GM12878 (cell line): ENCODE measurements around the gene NKD1. TPM values are rescaled to one million over a fixed set of nuclear protein-coding genes. Genes with fewer than 3 reads are reported as not detected.

Experiments used
- ATAC-seq: fragments of 200-7000 bp; cut with Tn5 transposase; 3 replicates; pipeline ENCODE4 v1.9.1; 2020; ENCODE audit warnings: mild to moderate bottlenecking, moderate library complexity
- BruUV-seq: library from RNA; stranded (reverse); fragments of 400-500 nt; replicated peaks from 2 replicates; lab custom pipeline; 2021; lab: Mats Ljungman, UMichigan
- CTCF ChIA-PET: fragments of 300-600 bp; sonication (Branson Sonifier 250); formaldehyde crosslinking; extraction: SDS; loops from one replicate; lab custom pipeline; 2021; ENCODE audit warnings: inconsistent platforms; lab: Yijun Ruan, JAX
- POLR2A ChIA-PET: fragments of 350-600 bp; formaldehyde crosslinking; extraction: SDS; loops from one replicate; lab custom pipeline; 2021; ENCODE audit warnings: inconsistent platforms; lab: Charles Lee
- RAD21 ChIA-PET: fragments of 300-600 bp; sonication (Branson Sonifier 250); formaldehyde crosslinking; loops from one replicate; lab custom pipeline; 2023; ENCODE audit warnings: antibody characterized with exemption; ENCODE audit not compliant: unreplicated experiment; lab: Charles Lee
- SMC1A ChIA-PET: fragments of 300-600 bp; sonication (Branson Sonifier 250); formaldehyde crosslinking; loops from one replicate; lab custom pipeline; 2023; ENCODE audit not compliant: unreplicated experiment, uncharacterized antibody; lab: Charles Lee
- DNase-seq: peaks from one replicate; pipeline ENCODE4 v3.0.0-alpha.2; 2011; ENCODE audit warnings: low read depth, low spot score
- FAIRE-seq: peaks from 3 replicates; lab custom pipeline; 2011; peaks lifted over from hg19 to GRCh38; lab: Jason Lieb, UNC
- H2AFZ ChIP-seq: 2 replicates; pipeline ENCODE4 v1.6.0; 2011; ENCODE audit warnings: low read depth, low read length, control low read depth; ENCODE audit not compliant: control insufficient read depth
- H3K27ac ChIP-seq: 2 replicates; pipeline ENCODE4 v1.5.1; 2011; ENCODE audit warnings: control low read depth; ENCODE audit not compliant: control insufficient read depth, insufficient read depth
- H3K27me3 ChIP-seq, 2 experiments: replicated peaks in 1 of 2; 2 replicates each; pipeline versions ENCODE4 v1.6.0 to v1.6.1; 2011; ENCODE audit warnings: low read length in 1 of 2; ENCODE audit not compliant: control insufficient read depth in 2 of 2, insufficient read depth in 2 of 2
- H3K36me3 ChIP-seq, 2 experiments: 2 replicates each; pipeline ENCODE4 v1.5.1; 2011; ENCODE audit warnings: low read length in 1 of 2; ENCODE audit not compliant: control insufficient read depth in 2 of 2, insufficient read depth in 2 of 2
- H3K4me1 ChIP-seq: 2 replicates; pipeline ENCODE4 v1.6.1; 2011; ENCODE audit warnings: mild to moderate bottlenecking, low read length, moderate library complexity, mixed read lengths; ENCODE audit not compliant: control insufficient read depth, insufficient read depth
- H3K4me2 ChIP-seq: 2 replicates; pipeline ENCODE4 v1.6.0; 2011; ENCODE audit warnings: control low read depth; ENCODE audit not compliant: control insufficient read depth, insufficient read depth
- H3K4me3 ChIP-seq: fragments of 200-600 bp; sonication (generic); 2 replicates; pipeline ENCODE4 v1.5.1; 2016
- H3K79me2 ChIP-seq: 2 replicates; pipeline ENCODE4 v1.6.0; 2011; ENCODE audit warnings: low read length; ENCODE audit not compliant: control insufficient read depth, insufficient read depth
- H3K9ac ChIP-seq: 2 replicates; pipeline ENCODE4 v1.8.0; 2011; ENCODE audit warnings: low read length, control low read depth, mixed read lengths; ENCODE audit not compliant: control insufficient read depth, insufficient read depth
- H3K9me3 ChIP-seq: replicated peaks from 3 replicates; pipeline ENCODE4 v1.5.1; 2011; ENCODE audit warnings: mild to moderate bottlenecking, low read length; ENCODE audit not compliant: control insufficient read depth, insufficient read depth
- H4K20me1 ChIP-seq: 2 replicates; pipeline ENCODE4 v1.6.0; 2011; ENCODE audit not compliant: control insufficient read depth, insufficient read depth
- CHD4 ChIP-seq: fragments of 200-600 bp; sonication (generic); IDR thresholded peaks from 2 replicates; pipeline ENCODE4 v1.6.1; 2016; ENCODE audit warnings: mild to moderate bottlenecking
- EED ChIP-seq: sonication (generic); IDR thresholded peaks from 2 replicates; pipeline ENCODE4 v1.6.1; 2016; ENCODE audit warnings: antibody characterized with exemption, low read depth
- EZH2 ChIP-seq: IDR thresholded peaks from 2 replicates; pipeline ENCODE4 v1.6.1; 2012; ENCODE audit warnings: low read depth, mild to moderate bottlenecking, control low read depth, inconsistent platforms, low read length, borderline replicate concordance; ENCODE audit not compliant: control insufficient read depth
- HCFC1 ChIP-seq: fragments of 150-350 bp; IDR thresholded peaks from 2 replicates; pipeline ENCODE4 v1.6.1; 2014; ENCODE audit warnings: low read length
- IKZF2 ChIP-seq, 2 experiments: fragments of 450-650 bp; IDR thresholded peaks; 2 replicates each; pipeline ENCODE4 v1.6.1; 2017; ENCODE audit warnings: mild to moderate bottlenecking in 2 of 2, moderate library complexity in 2 of 2
- IRF4 ChIP-seq: IDR thresholded peaks from 2 replicates; pipeline ENCODE4 v1.6.1; 2011; ENCODE audit warnings: low read depth, low read length
- MEF2A ChIP-seq: IDR thresholded peaks from 2 replicates; pipeline ENCODE4 v1.6.1; 2011; ENCODE audit warnings: low read depth, mild to moderate bottlenecking, low read length, moderate library complexity; ENCODE audit not compliant: insufficient read depth
- MTA2 ChIP-seq: fragments of 450-650 bp; IDR thresholded peaks from 2 replicates; pipeline ENCODE4 v1.6.1; 2016; ENCODE audit warnings: low read depth, mild to moderate bottlenecking, moderate library complexity
- MXI1 ChIP-seq: fragments of 150-350 bp; IDR thresholded peaks from 2 replicates; pipeline ENCODE4 v1.6.1; 2011; ENCODE audit warnings: low read depth, mild to moderate bottlenecking, inconsistent platforms, low read length, improper control_type of control experiment
- MYC ChIP-seq: IDR thresholded peaks from 2 replicates; pipeline ENCODE4 v1.6.1; 2011; ENCODE audit warnings: mild to moderate bottlenecking, low read length, moderate library complexity, inconsistent platforms; ENCODE audit not compliant: insufficient read depth, insufficient replicate concordance, insufficient read length, severe bottlenecking
- NRF1 ChIP-seq: conservative IDR thresholded peaks from 2 replicates; pipeline ENCODE4 v1.6.1; 2011; ENCODE audit warnings: mild to moderate bottlenecking, low read depth, low read length, improper control_type of control experiment
- PAX5 ChIP-seq: IDR thresholded peaks from 2 replicates; pipeline ENCODE4 v1.6.1; 2011; ENCODE audit warnings: low read depth, low read length, borderline replicate concordance
- REST ChIP-seq: IDR thresholded peaks from 2 replicates; pipeline ENCODE4 v1.6.1; 2012; ENCODE audit warnings: mild to moderate bottlenecking, low read depth, low read length
- SIX5 ChIP-seq: IDR thresholded peaks from 2 replicates; pipeline ENCODE4 v1.6.1; 2011; ENCODE audit warnings: mild to moderate bottlenecking, low read depth, low read length, moderate library complexity; ENCODE audit not compliant: severe bottlenecking
- SMC3 ChIP-seq: IDR thresholded peaks from 2 replicates; pipeline ENCODE4 v1.6.1; 2011; ENCODE audit warnings: low read length, improper control_type of control experiment, borderline replicate concordance
- WRNIP1 ChIP-seq: IDR thresholded peaks from 2 replicates; pipeline ENCODE4 v1.6.1; 2011; ENCODE audit warnings: low read depth, low read length, improper control_type of control experiment, borderline replicate concordance
- ZNF384 ChIP-seq: IDR thresholded peaks from 2 replicates; pipeline ENCODE4 v1.6.1; 2012; ENCODE audit warnings: low read depth, mild to moderate bottlenecking, low read length, improper control_type of control experiment, borderline replicate concordance
- WGBS: methylation state at CpG from one replicate; pipeline ENCODE4 v1.1.6; 2016; ENCODE audit warnings: low lambda C conversion rate; ENCODE audit not compliant: insufficient replicate concordance, insufficient coverage; ENCODE audit errors: missing lambda C conversion rate; 5-methylcytosine and 5-hydroxymethylcytosine counted together
- in situ Hi-C: fragments of 300-500 bp; cut with MboI; formaldehyde crosslinking; loops from 9 replicates; pipeline ENCODE4 v1.14.3; 2018; ENCODE audit warnings: mixed read lengths
- intact Hi-C: fragments of 100-400 bp; cut with micrococcal nuclease; formaldehyde crosslinking; loops from one replicate; pipeline ENCODE4 v1.14.2; 2022; ENCODE audit not compliant: unreplicated experiment
- polyA plus RNA-seq, 11 experiments: library from polyadenylated mRNA; depleted of rRNA in 4 of 11; unstranded in 6 of 11; stranded (reverse) in 5 of 11; fragments of >200 nt; fragmentation: Nextera tagmentation in 4 of 11; fragmentation: Illumina TruSeq in 1 of 11; extraction: Ambion mirVana in 4 of 11; extraction: Trizol in 1 of 11; gene quantifications; 1 replicate in 1 of 11; 2 replicates in 10 of 11; pipeline versions ENCODE4 v1.2.1 to v1.2.3, GENCODE V29; 2011 to 2016; ENCODE audit warnings: inconsistent platforms in 2 of 11, missing spikeins in 2 of 11, low read depth in 1 of 11
- total RNA-seq, 4 experiments: library from RNA; depleted of rRNA in 3 of 4; stranded (reverse); fragments of >200 nt in 3 of 4; fragmentation: Illumina TruSeq in 1 of 4; extraction: Trizol in 1 of 4; gene quantifications; 2 replicates each; pipeline versions ENCODE4 v1.2.1 to v1.2.3, GENCODE V29; 2013 to 2021

NKD1 gene
- total and polyA plus RNA-seq, 10 of the 15 experiments (the other 5 are each of a cell fraction or from before 2014, with no cell fraction given) = under 0.01 to 0.49 (median 0.04) TPM; not detected in 2

GRCh38 chr16:50591800-50592771 is 43.9 kb downstream of the NKD1 start (continued):
- TF ChIP-seq WRNIP1 = no peak
- TF ChIP-seq, all 136 proteins: peak for 0

GRCh38 chr16:50592996-50593395 is 44.8 kb downstream of the NKD1 start:
- in situ Hi-C loops (no loop called here), intact Hi-C loops (no loop called here)
- Histone ChIP-seq H4K20me1 (no peaks in the 10 kb centered on the region), H3K27me3 (no peaks in the 10 kb centered on the region), H3K4me2 (no peak overlapping the region), H3K9ac (no peak overlapping the region), H3K4me3 (no peak overlapping the region), H3K79me2 (no peaks in the 10 kb centered on the region), H3K9me3 (no peaks in the 10 kb centered on the region; the same call in 2 of the 3 replicates), H3K27ac (no peak overlapping the region), H2AFZ (no peak overlapping the region), H3K4me1 (peaks cover 10% of the 10 kb centered on the region), H3K36me3 (no peaks in the 10 kb centered on the region)
- DNase-seq = no peak
- ATAC-seq = no peak
- TF ChIP-seq HCFC1 (no peak), MXI1 (no peak), IKZF2 (IDR thresholded peaks at IDR 0.05) (no peak), MYC (no peak), NRF1 (no peak), REST (no peak), MEF2A (no peak), MTA2 (no peak), CHD4 (no peak), SIX5 (no peak), IRF4 (no peak), EZH2 (no peak), PAX5 (no peak), EED (no peak), SMC3 (no peak), ZNF384 (no peak)
- no TSS peak for BruUV-seq
- RAD21 ChIA-PET = interaction anchor here (0.6 to 0.8 kb wide), 2 partner anchors 213 to 1979 kb away, joined by 3 to 4 read pairs; no protein-coding TSS in a partner anchor
- CTCF ChIA-PET = interaction anchor here (1.3 to 2.5 kb wide), 3 partner anchors 72 to 213 kb away, joined by 3 to 15 read pairs (median 4); no protein-coding TSS in a partner anchor
- SMC1A ChIA-PET = interaction anchor here (1.0 to 1.4 kb wide), 3 partner anchors 74 to 213 kb away, joined by 3 to 6 read pairs (median 5); no protein-coding TSS in a partner anchor
- WGBS = 52% methylated on average over 7 of the region's 7 CpGs
- no peak for FAIRE-seq
- POLR2A ChIA-PET = no interaction called here
